K562 (cell line): ENCODE results near the gene DYRK1A. TPM values are rescaled to one million over a fixed set of nuclear protein-coding genes. Genes with fewer than 3 reads are reported as not detected.
A peak's percentile ranks its signal among the peaks of the same experiment; 100 is the strongest.

ENCODE experiments used
- ELF4 ChIP-seq: fragments of 450-650 bp; formaldehyde crosslinking; IDR thresholded peaks from 2 replicates; pipeline ENCODE4 v1.4.0; 2022; ENCODE audit warnings: missing genetic modification characterization
- ERF ChIP-seq: fragments of 450-650 bp; formaldehyde crosslinking; IDR thresholded peaks from 2 replicates; pipeline ENCODE4 v1.4.0; 2020; ENCODE audit warnings: mild to moderate bottlenecking, mixed read lengths
- FOXM1 ChIP-seq, 2 experiments: fragments of 450-650 bp in 1 of 2; sonication (generic) in 1 of 2; formaldehyde crosslinking in 1 of 2; IDR thresholded peaks; 2 replicates each; pipeline versions ENCODE4 v1.6.1 to v1.9.0; 2017 to 2022; ENCODE audit warnings: low read depth in 2 of 2, mild to moderate bottlenecking in 2 of 2, missing genetic modification reagents in 1 of 2, moderate library complexity in 1 of 2
- HNRNPUL1 ChIP-seq: fragments of 200-400 bp; formaldehyde crosslinking; IDR thresholded peaks from 2 replicates; pipeline ENCODE4 v1.6.1; 2017; ENCODE audit warnings: low read length
- KLF1 ChIP-seq: fragments of 450-650 bp; IDR thresholded peaks from 2 replicates; pipeline ENCODE4 v1.6.1; 2016; ENCODE audit warnings: missing genetic modification characterization, missing compliant biosample characterization
- KLF6 ChIP-seq: fragments of 250-450 bp; sonication (Bioruptor Pico); IDR thresholded peaks from 2 replicates; pipeline ENCODE4 v1.4.0; 2020; ENCODE audit warnings: mild to moderate bottlenecking, moderate library complexity, borderline replicate concordance
- L3MBTL2 ChIP-seq: fragments of 450-650 bp; IDR thresholded peaks from 2 replicates; pipeline ENCODE4 v1.6.1; 2016; ENCODE audit warnings: mild to moderate bottlenecking, moderate library complexity
- NFATC3 ChIP-seq: fragments of 450-650 bp; IDR thresholded peaks from 2 replicates; pipeline ENCODE4 v1.6.1; 2017; ENCODE audit warnings: mild to moderate bottlenecking
- OTX1 ChIP-seq: fragments of 450-650 bp; formaldehyde crosslinking; IDR thresholded peaks from 2 replicates; pipeline ENCODE4 v1.4.0; 2022; ENCODE audit warnings: mild to moderate bottlenecking
- SNIP1 ChIP-seq: fragments of 450-650 bp; IDR thresholded peaks from 2 replicates; pipeline ENCODE4 v1.7.1; 2017; ENCODE audit warnings: low read depth, mild to moderate bottlenecking
- USF2 ChIP-seq: sonication (generic); formaldehyde crosslinking; IDR thresholded peaks from 2 replicates; pipeline ENCODE4 v1.5.0; 2020; ENCODE audit warnings: missing genetic modification reagents
- ZFX ChIP-seq: sonication (generic); formaldehyde crosslinking; IDR thresholded peaks from 2 replicates; pipeline ENCODE4 v1.8.0; 2022; ENCODE audit warnings: mild to moderate bottlenecking, missing genetic modification reagents, moderate library complexity
- ZNF280A ChIP-seq: fragments of 450-650 bp; IDR thresholded peaks from 2 replicates; pipeline ENCODE4 v1.6.1; 2018; ENCODE audit warnings: mild to moderate bottlenecking, low read depth; ENCODE audit not compliant: partially characterized antibody
- ZNF316 ChIP-seq: fragments of 450-650 bp; IDR thresholded peaks from 2 replicates; pipeline ENCODE4 v1.6.1; 2016
- ZNF347 ChIP-seq: fragments of 450-650 bp; formaldehyde crosslinking; IDR thresholded peaks from 2 replicates; pipeline ENCODE4 v1.4.0; 2020; ENCODE audit warnings: low read depth, mild to moderate bottlenecking, moderate library complexity
- ZNF644 ChIP-seq: fragments of 200-800 bp; sonication (Bioruptor generic); IDR thresholded peaks from 2 replicates; pipeline ENCODE4 v1.6.1; 2016; ENCODE audit warnings: low read depth, missing genetic modification characterization, missing compliant biosample characterization
- ZNF79 ChIP-seq: fragments of 250-450 bp; sonication (Bioruptor Pico); IDR thresholded peaks from 2 replicates; pipeline ENCODE4 v1.4.0; 2020; ENCODE audit warnings: low read depth, mild to moderate bottlenecking, moderate library complexity
- polyA plus RNA-seq, 8 experiments: library from polyadenylated mRNA; depleted of rRNA in 4 of 8; stranded (reverse) in 5 of 8; unstranded in 3 of 8; fragments of >200 nt; fragmentation: Nextera tagmentation in 2 of 8; fragmentation: Illumina TruSeq in 1 of 8; extraction: Ambion mirVana in 2 of 8; extraction: Trizol in 1 of 8; gene quantifications; 2 replicates each; pipeline versions ENCODE4 v1.2.1 to v1.2.3, GENCODE V29; 2011 to 2014; ENCODE audit warnings: inconsistent platforms in 1 of 8, missing spikeins in 1 of 8
- total RNA-seq, 7 experiments: library from RNA; depleted of rRNA in 6 of 7; stranded (reverse); fragments of >200 nt in 6 of 7; fragmentation: Illumina TruSeq in 2 of 7; extraction: Trizol in 2 of 7; gene quantifications; 2 replicates each; pipeline versions ENCODE4 v1.2.1 to v1.2.3, GENCODE V29; 2011 to 2021; ENCODE audit warnings: low replicate concordance in 1 of 7
- TF ChIP-seq, protein P1 (sequence below): IDR thresholded peaks from 2 replicates; pipeline ENCODE4 v1.6.1; 2011; ENCODE audit warnings: borderline replicate concordance, low read depth, mild to moderate bottlenecking, moderate library complexity, low read length; ENCODE audit not compliant: insufficient read depth, poor library complexity, severe bottlenecking
- TF ChIP-seq, protein P2 (sequence below): fragments of 250-450 bp; sonication (Bioruptor Pico); IDR thresholded peaks from 2 replicates; pipeline ENCODE4 v1.5.0; 2021; ENCODE audit warnings: mild to moderate bottlenecking, borderline replicate concordance

The DYRK1A gene
- total and polyA plus RNA-seq, 9 of the 15 experiments (the other 6 are each of a cell fraction or from before 2014, with no cell fraction given), result 3.7 to 64.8 (median 42.3) TPM

GRCh38 chr21:37366482-37367316 lies at the start of gene DYRK1A (continued):
- TF ChIP-seq KLF6 (CRISPR knock-in tag), result no peak
- TF ChIP-seq, protein P1, sequence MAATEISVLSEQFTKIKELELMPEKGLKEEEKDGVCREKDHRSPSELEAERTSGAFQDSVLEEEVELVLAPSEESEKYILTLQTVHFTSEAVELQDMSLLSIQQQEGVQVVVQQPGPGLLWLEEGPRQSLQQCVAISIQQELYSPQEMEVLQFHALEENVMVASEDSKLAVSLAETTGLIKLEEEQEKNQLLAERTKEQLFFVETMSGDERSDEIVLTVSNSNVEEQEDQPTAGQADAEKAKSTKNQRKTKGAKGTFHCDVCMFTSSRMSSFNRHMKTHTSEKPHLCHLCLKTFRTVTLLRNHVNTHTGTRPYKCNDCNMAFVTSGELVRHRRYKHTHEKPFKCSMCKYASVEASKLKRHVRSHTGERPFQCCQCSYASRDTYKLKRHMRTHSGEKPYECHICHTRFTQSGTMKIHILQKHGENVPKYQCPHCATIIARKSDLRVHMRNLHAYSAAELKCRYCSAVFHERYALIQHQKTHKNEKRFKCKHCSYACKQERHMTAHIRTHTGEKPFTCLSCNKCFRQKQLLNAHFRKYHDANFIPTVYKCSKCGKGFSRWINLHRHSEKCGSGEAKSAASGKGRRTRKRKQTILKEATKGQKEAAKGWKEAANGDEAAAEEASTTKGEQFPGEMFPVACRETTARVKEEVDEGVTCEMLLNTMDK, result no peak
- TF ChIP-seq, protein P2, sequence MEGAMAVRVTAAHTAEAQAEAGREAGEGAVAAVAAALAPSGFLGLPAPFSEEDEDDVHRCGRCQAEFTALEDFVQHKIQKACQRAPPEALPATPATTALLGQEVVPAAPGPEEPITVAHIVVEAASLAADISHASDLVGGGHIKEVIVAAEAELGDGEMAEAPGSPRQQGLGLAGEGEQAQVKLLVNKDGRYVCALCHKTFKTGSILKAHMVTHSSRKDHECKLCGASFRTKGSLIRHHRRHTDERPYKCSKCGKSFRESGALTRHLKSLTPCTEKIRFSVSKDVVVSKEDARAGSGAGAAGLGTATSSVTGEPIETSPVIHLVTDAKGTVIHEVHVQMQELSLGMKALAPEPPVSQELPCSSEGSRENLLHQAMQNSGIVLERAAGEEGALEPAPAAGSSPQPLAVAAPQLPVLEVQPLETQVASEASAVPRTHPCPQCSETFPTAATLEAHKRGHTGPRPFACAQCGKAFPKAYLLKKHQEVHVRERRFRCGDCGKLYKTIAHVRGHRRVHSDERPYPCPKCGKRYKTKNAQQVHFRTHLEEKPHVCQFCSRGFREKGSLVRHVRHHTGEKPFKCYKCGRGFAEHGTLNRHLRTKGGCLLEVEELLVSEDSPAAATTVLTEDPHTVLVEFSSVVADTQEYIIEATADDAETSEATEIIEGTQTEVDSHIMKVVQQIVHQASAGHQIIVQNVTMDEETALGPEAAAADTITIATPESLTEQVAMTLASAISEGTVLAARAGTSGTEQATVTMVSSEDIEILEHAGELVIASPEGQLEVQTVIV (CRISPR knock-in tag), result no peak
- TF ChIP-seq KLF1 (tag), result no peak
- no peak for TF ChIP-seq NFATC3
- TF ChIP-seq ZFX (CRISPR knock-in tag), result peak; percentile 72
- 0 out of 2 replicates have a peak, but pooled peaks have one; percentile 25 for TF ChIP-seq OTX1 (CRISPR knock-in tag)
- no peak; the same call in 1 of the 2 replicates for TF ChIP-seq L3MBTL2
- TF ChIP-seq HNRNPUL1, result no peak
- TF ChIP-seq ZNF316, result no peak
- peak; percentile 82 for TF ChIP-seq FOXM1 (IDR thresholded peaks at IDR 0.05; ENCODE audit: low read depth)
- no peak for TF ChIP-seq FOXM1 (CRISPR knock-in tag; IDR thresholded peaks at IDR 0.05; ENCODE audit: low read depth)
- TF ChIP-seq ZNF280A, result no peak
- TF ChIP-seq ERF (CRISPR knock-in tag), result no peak
- peak; percentile 99 for TF ChIP-seq USF2 (CRISPR knock-in tag)
- no peak for TF ChIP-seq SNIP1
- no peak for TF ChIP-seq ZNF347 (CRISPR knock-in tag)
- TF ChIP-seq ELF4 (CRISPR knock-in tag), result 0 out of 2 replicates have a peak, but pooled peaks have one; percentile 29
- no peak for TF ChIP-seq ZNF79
- TF ChIP-seq ZNF644 (tag), result no peak
